SK-N-SH (cell line): ENCODE results near the gene TMEM144.

ENCODE experiments used
- FOXJ3 ChIP-seq: sonication (generic); formaldehyde crosslinking; IDR thresholded peaks from 2 replicates; pipeline ENCODE4 v1.5.1; 2020; ENCODE audit warnings: mild to moderate bottlenecking, missing genetic modification reagents
- GABPA ChIP-seq: IDR thresholded peaks from 2 replicates; pipeline ENCODE4 v1.4.0; 2012; ENCODE audit warnings: low read depth, mild to moderate bottlenecking
- POLR2AphosphoS5 ChIP-seq: IDR thresholded peaks from 2 replicates; pipeline ENCODE4 v1.6.1; 2012; ENCODE audit warnings: low read depth, low read length
- RAD21 ChIP-seq: IDR thresholded peaks from 2 replicates; pipeline ENCODE4 v1.6.1; 2012; ENCODE audit warnings: mild to moderate bottlenecking, low read length
- TEAD4 ChIP-seq: IDR thresholded peaks from 2 replicates; pipeline ENCODE4 v1.4.0; 2012; ENCODE audit warnings: mild to moderate bottlenecking, borderline replicate concordance; ENCODE audit not compliant: insufficient read depth
- YY1 ChIP-seq: IDR thresholded peaks from 2 replicates; pipeline ENCODE4 v1.4.0; 2012; ENCODE audit warnings: low read depth, mild to moderate bottlenecking
- TF ChIP-seq, protein P1 (sequence below): fragments of 200-600 bp; sonication (generic); IDR thresholded peaks from 2 replicates; pipeline ENCODE4 v1.6.1; 2017; ENCODE audit warnings: antibody characterized with exemption, mild to moderate bottlenecking, moderate library complexity

DNA sequence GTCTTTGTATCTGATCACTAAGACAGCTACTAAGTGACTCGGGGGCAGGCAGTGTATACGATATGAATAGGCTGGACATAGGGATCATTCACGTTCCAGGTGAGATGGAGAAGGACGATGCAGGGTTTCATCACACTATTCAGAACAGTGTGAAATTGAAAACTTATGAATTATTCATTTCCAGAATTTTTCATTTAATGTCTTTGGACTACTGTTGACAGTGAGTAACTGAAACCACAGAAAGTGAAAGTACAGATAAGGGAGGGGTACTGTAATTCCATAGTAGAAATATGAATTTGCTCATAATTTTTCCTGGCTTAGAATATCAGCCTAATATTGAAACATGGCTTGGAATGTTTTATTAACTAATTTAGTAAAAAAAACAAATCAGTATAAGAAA lies 24.4 kb downstream of the TMEM144 start:
- TF ChIP-seq, protein P1, sequence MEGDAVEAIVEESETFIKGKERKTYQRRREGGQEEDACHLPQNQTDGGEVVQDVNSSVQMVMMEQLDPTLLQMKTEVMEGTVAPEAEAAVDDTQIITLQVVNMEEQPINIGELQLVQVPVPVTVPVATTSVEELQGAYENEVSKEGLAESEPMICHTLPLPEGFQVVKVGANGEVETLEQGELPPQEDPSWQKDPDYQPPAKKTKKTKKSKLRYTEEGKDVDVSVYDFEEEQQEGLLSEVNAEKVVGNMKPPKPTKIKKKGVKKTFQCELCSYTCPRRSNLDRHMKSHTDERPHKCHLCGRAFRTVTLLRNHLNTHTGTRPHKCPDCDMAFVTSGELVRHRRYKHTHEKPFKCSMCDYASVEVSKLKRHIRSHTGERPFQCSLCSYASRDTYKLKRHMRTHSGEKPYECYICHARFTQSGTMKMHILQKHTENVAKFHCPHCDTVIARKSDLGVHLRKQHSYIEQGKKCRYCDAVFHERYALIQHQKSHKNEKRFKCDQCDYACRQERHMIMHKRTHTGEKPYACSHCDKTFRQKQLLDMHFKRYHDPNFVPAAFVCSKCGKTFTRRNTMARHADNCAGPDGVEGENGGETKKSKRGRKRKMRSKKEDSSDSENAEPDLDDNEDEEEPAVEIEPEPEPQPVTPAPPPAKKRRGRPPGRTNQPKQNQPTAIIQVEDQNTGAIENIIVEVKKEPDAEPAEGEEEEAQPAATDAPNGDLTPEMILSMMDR: no peak
- TF ChIP-seq RAD21: no peak
- TF ChIP-seq TEAD4: no peak
- TF ChIP-seq FOXJ3 (CRISPR knock-in tag): no peak
- no peak for TF ChIP-seq YY1
- no peak for TF ChIP-seq POLR2AphosphoS5
- TF ChIP-seq GABPA: no peak
